Heart left ventricle (tissue), 16 donors: ENCODE data around the gene ACSL6. TPM values are rescaled to one million over a fixed set of nuclear protein-coding genes. Genes with fewer than 3 reads are reported as not detected.

Experiments
- ATAC-seq, 4 donors: fragments of 200-7000 bp; cut with Tn5 transposase; one replicate each; pipeline ENCODE4 v1.9.1; 2020 to 2022; ENCODE audit warnings: moderate library complexity in 4 of 4, mild to moderate bottlenecking in 3 of 4, moderate number of reproducible peaks in 1 of 4
- DNase-seq, 5 donors: peaks; one replicate each; pipeline ENCODE4 v3.0.0-alpha.2; 2020
- H3K27ac ChIP-seq, 12 donors: fragments of 200-600 bp; sonication (generic) in 4 of 12; one replicate each; pipeline versions ENCODE4 v1.5.0 to v1.8.0; 2016 to 2022; ENCODE audit warnings: mild to moderate bottlenecking in 2 of 12
- H3K27me3 ChIP-seq, 9 donors: fragments of 200-600 bp; sonication (generic) in 2 of 9; one replicate each; pipeline versions ENCODE4 v1.5.1 to v1.8.0; 2016 to 2022; ENCODE audit warnings: mild to moderate bottlenecking in 3 of 9
- H3K36me3 ChIP-seq, 9 donors: fragments of 200-600 bp; sonication (generic) in 2 of 9; one replicate each; pipeline versions ENCODE4 v1.5.0 to v1.8.0; 2018 to 2022; ENCODE audit warnings: mild to moderate bottlenecking in 2 of 9
- H3K4me1 ChIP-seq, 12 donors: fragments of 200-600 bp; sonication (generic) in 4 of 12; one replicate each; pipeline versions ENCODE4 v1.5.0 to v1.8.0; 2016 to 2022; ENCODE audit warnings: mild to moderate bottlenecking in 3 of 12
- H3K4me3 ChIP-seq, 12 donors: fragments of 200-600 bp; sonication (generic) in 4 of 12; one replicate each; pipeline versions ENCODE4 v1.5.0 to v1.8.0; 2017 to 2022; ENCODE audit warnings: mild to moderate bottlenecking in 9 of 12, moderate library complexity in 4 of 12
- H3K9me3 ChIP-seq, 12 donors: fragments of 200-600 bp; sonication (generic) in 4 of 12; one replicate each; pipeline versions ENCODE4 v1.5.0 to v1.8.0; 2016 to 2022; ENCODE audit warnings: mild to moderate bottlenecking in 1 of 12
- POLR2A ChIP-seq, 2 donors: fragments of 450-650 bp; IDR thresholded peaks; one replicate each; pipeline ENCODE4 v1.6.1; 2017; ENCODE audit warnings: antibody characterized with exemption in 2 of 2, mild to moderate bottlenecking in 2 of 2, moderate library complexity in 2 of 2
- WGBS, 4 donors: extraction: QIAGEN DNeasy Blood & Tissue Kit in 2 of 4; methylation state at CpG; one replicate each; pipeline versions ENCODE4 v1.1.5 to v1.1.7; 2013 to 2018; 5-methylcytosine and 5-hydroxymethylcytosine counted together
- intact Hi-C, 10 donors: fragments of 100-400 bp; cut with DNase I; formaldehyde crosslinking; loops; one replicate each; pipeline versions ENCODE4 v1.11.1 to v1.14.2; 2022
- polyA plus RNA-seq, 2 donors: library from polyadenylated mRNA; stranded (reverse); fragments of 200-250 nt; gene quantifications; one replicate each; pipeline ENCODE4 v1.2.3, GENCODE V29; 2013
- total RNA-seq, 9 donors: library from RNA; depleted of rRNA in 2 of 9; stranded (reverse); fragments of >200 nt in 2 of 9; fragmentation: NEBNext Ultra II Directional in 3 of 9; extraction: Animal tissue kit (Norgen Biotek cat#: 25700) in 3 of 9; gene quantifications; one replicate each; pipeline versions ENCODE4 v1.1.0 to v1.2.4, GENCODE V29; 2016 to 2023
- TF ChIP-seq, protein P1 (sequence below), 12 donors: fragments of 200-600 bp; sonication (generic) in 4 of 12; IDR thresholded peaks; one replicate each; pipeline versions ENCODE4 v1.5.0 to v1.8.0; 2018 to 2022; ENCODE audit warnings: antibody characterized with exemption in 12 of 12, mild to moderate bottlenecking in 5 of 12
- donor health status: ischemic (EF 13 %, LVEDD 7.1; RV severe dilation, severe dysfunction).
- donor health status: healthy with polysubstance abuse.
- donor health status: DM: no; HTN: yes; CAD: no.
- donor health status: DM: no; HTN: no; CAD: no.
- donor health status: ischemic (EF 25% LVEDD 6.9; RV normal size, moderate dysfunction).
- donor health status: ischemic (EF 25% LVEDD 5.7; RV mildly dilated, moderate dysfunction).
- donor health status: healthy.
- donor health status: DM: yes; HTN: yes; CAD: no.
- donor health status: ischemic (EF 35%, LVEDD 5.7; RV mildly dilated, moderate dysfunction).
- donor health status: nonischemic (EF 11% LVEDD 7.7; RV severe dilation, severe dysfunction).
- donor health status: DM: yes; HTN: yes; CAD: no.
- donor health status: PGD.
- donor health status: ischemic (EF 29% LVEDD 5.4; RV normal size, mild dysfunction).
- donor health status: nonischemic (EF 23%, LVEDD 6.1; RV moderate dilation, normal function).

ACSL6 gene
- total and polyA plus RNA-seq, 11 donors: 0.33 to 3.8 (median 2.1) TPM

DNA sequence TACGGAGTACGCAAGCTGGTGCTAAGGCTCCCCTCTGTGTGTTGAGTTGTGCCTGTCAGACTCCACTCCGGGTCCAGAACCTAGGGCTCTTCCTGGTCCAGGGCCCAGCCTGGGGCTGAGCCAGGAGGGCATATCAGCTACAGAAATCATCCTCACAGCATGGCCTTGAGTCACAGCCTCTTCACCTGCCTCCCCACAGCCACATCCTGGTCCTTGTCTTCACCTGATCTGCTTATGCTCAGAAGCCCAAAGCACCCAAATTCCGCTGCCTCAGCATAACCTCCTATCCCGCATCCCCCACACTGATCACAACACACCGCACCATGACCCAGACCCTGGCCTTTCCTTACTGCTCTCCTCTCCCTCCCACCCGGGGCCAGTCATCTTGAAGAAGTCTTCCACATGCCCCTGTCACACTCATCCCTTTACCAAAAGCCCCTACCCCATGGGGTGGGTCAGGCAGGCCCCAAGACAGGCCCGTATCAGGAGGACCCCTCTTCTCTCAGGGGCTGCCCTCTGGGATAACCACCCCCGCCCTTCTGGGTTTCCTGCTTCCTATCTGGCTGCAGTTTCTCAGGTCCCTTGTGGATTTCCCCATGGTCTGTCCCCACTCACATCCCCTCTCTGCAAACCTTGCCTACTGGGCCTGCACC is 47.7 kb upstream of the ACSL6 start:
- 78 to 87% (median 81%) methylated on average over 9 of the region's 9 CpGs for WGBS, 4 donors
- DNase-seq: peak in 4 of 5 donors; percentile 3 to 28 (median 14)
- no peaks in the 10 kb centered on the region for H3K4me1 ChIP-seq

DNA sequence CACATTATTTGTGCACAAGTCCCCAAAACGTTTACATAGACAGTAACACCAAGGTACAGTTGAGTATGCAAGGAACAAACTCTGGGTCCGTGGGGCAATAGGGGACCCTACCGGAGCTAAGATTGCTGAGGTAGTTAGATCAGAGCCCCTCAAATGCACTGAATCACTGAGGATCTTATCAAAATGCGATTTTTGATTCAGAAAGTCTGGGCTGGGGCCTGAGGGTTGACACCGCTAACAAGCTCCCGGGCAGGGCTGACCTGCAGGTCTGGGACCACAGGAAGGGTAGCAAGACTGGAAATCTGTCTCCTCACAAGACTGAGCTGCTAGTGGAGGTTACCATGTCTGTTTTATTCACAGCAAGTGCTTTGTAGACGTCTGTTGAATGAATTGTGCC is 47.2 kb upstream of the ACSL6 start:
- H3K27me3 ChIP-seq: no peaks in the 10 kb centered on the region
- intact Hi-C loops: no loop called here
- TF ChIP-seq, protein P1, sequence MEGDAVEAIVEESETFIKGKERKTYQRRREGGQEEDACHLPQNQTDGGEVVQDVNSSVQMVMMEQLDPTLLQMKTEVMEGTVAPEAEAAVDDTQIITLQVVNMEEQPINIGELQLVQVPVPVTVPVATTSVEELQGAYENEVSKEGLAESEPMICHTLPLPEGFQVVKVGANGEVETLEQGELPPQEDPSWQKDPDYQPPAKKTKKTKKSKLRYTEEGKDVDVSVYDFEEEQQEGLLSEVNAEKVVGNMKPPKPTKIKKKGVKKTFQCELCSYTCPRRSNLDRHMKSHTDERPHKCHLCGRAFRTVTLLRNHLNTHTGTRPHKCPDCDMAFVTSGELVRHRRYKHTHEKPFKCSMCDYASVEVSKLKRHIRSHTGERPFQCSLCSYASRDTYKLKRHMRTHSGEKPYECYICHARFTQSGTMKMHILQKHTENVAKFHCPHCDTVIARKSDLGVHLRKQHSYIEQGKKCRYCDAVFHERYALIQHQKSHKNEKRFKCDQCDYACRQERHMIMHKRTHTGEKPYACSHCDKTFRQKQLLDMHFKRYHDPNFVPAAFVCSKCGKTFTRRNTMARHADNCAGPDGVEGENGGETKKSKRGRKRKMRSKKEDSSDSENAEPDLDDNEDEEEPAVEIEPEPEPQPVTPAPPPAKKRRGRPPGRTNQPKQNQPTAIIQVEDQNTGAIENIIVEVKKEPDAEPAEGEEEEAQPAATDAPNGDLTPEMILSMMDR (IDR thresholded peaks at IDR 0.05): no peak
- no peak for TF ChIP-seq POLR2A (IDR thresholded peaks at IDR 0.05)
- H3K27ac ChIP-seq: no peak overlapping the region
- ATAC-seq (no peak), DNase-seq (peak in 2 of 5 donors; percentile 7 to 9)
- no peaks in the 10 kb centered on the region for H3K36me3 ChIP-seq
- WGBS, 4 donors: 83 to 88% (median 86%) methylated on average over 7 of the region's 7 CpGs
- H3K9me3 ChIP-seq: no peaks in the 10 kb centered on the region
- H3K4me1 ChIP-seq: no peaks in the 10 kb centered on the region
- no peak overlapping the region for H3K4me3 ChIP-seq

More for the DNA sequence above, 47.7 kb upstream of the ACSL6 start:
- no peak for ATAC-seq
- no peak for TF ChIP-seq POLR2A (IDR thresholded peaks at IDR 0.05)
- TF ChIP-seq, protein P1 (IDR thresholded peaks at IDR 0.05): no peak
- H3K36me3 ChIP-seq: no peaks in the 10 kb centered on the region
- no peaks in the 10 kb centered on the region for H3K9me3 ChIP-seq
- no peak overlapping the region for H3K27ac ChIP-seq
- H3K27me3 ChIP-seq: no peaks in the 10 kb centered on the region
- H3K4me3 ChIP-seq: no peak overlapping the region
- intact Hi-C loops: no loop called here

DNA sequence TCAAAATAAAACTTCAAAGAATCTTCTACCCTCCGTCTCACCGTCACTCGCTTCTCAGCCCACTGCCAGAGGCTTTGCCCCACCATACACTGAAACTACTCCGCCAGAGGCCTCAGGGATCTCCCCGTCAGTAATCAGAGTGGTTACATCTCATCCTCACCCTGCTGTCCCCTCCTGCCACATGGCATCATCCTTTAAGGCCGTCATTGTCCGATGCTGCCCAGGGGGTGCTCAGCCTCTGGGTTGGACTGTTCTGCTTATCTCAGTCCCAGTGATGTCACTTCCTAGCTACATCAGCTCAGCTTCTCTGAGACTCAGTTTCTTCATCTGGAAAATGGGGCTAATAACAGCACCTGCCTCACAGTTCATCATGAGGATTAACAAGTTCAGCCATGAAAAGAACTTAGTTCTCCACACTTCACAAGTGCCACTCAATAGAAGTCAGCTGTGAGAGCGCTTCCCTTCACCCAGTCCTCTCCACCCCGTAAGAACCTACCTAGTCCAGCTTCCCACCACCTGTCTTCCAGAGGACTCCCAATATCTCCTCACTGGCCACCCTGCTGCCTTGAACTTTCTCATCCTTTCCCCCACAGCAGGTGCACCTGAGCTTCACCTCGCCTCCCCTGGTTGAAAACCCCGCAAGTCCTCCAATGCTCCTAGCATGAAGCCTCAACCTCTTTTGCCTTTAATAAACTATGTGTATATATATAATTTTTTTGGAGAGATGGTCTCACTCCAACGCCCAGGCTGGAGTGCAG is 46.2 kb upstream of the ACSL6 start:
- no peak for TF ChIP-seq POLR2A (IDR thresholded peaks at IDR 0.05)
- TF ChIP-seq, protein P1 (IDR thresholded peaks at IDR 0.05): no peak
- H3K4me3 ChIP-seq: no peak overlapping the region
- DNase-seq: peak in 3 of 5 donors; percentile 3 to 28 (median 4)
- WGBS, 4 donors: 81 to 88% (median 87%) methylated on average over 12 of the region's 12 CpGs
- ATAC-seq: no peak
- H3K36me3 ChIP-seq: no peaks in the 10 kb centered on the region
- no peaks in the 10 kb centered on the region for H3K27me3 ChIP-seq
- no peak overlapping the region for H3K27ac ChIP-seq
- H3K9me3 ChIP-seq: no peaks in the 10 kb centered on the region
- intact Hi-C loops: no loop called here
- H3K4me1 ChIP-seq: no peaks in the 10 kb centered on the region
